NK-92 (cell line): ENCODE measurements around the gene GYG2.
"Not testable (repeated sequence)": the region's sequence is repeated elsewhere in the genome, so short reads cannot be mapped to it uniquely, and the experiment has no call there.

ENCODE experiments used
- DNase-seq: peaks from one replicate; lab custom pipeline; 2025; ENCODE audit not compliant: unreplicated experiment; lab: John Stamatoyannopoulos, UW

GYG2 gene

DNA sequence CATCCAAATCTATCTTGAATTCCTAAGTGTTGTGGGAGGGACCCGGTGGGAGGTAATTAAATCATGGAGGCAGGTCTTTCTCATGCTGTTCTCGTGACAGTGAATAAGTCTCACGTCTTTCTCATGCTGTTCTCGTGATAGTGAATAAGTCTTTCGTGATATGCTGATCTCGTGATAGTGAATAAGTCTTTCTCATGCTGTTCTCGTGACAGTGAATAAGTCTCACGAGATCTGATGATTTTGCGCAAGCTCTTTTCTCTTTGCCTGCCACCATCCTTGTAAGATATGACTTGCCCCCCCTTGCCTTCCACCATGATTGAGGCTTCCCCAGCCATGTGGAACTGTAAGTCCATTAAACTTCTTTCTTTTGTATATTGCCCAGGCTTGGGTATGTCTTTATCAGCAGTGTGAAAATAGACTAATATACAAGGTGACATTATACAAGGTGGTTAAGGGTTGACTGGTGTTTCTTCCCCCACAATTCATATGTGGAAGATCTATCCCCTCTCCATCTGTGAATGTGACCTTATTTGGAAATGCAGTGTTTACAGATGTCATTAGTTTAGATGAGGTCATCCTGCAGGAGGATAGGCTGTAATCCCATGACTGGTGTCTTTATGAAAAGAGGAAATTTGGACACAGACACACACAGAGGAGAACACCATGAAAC is 72.8 kb downstream of the GYG2 start:
- DNase-seq: no peak

DNA sequence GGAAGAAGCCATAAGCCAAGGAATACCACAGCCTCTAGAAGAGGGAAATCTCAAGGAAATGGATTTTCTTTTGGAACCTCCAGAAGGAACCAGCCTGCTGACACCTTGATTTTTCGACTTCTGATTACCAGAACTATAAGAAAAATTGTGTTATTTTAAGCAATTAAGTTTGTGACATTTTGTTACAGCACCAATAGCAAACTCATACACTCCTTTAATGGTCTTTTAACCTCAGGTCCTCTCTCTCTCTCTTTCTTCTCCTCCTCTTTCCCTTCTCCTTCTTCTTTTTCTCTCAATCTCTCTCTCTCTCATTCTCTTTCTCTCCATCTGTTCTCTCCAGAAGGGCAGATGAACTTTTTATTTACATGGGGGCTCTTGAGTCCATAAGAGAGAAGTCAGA is 74.1 kb downstream of the GYG2 start:
- DNase-seq: no peak

- DNase-seq: no peak
Observed at GRCh38 chrX:2903366-2903765, 74.6 kb downstream of the GYG2 start.

GRCh38 chrX:2907295-2907694 is 78.6 kb downstream of the GYG2 start:
- DNase-seq: no peak

DNA sequence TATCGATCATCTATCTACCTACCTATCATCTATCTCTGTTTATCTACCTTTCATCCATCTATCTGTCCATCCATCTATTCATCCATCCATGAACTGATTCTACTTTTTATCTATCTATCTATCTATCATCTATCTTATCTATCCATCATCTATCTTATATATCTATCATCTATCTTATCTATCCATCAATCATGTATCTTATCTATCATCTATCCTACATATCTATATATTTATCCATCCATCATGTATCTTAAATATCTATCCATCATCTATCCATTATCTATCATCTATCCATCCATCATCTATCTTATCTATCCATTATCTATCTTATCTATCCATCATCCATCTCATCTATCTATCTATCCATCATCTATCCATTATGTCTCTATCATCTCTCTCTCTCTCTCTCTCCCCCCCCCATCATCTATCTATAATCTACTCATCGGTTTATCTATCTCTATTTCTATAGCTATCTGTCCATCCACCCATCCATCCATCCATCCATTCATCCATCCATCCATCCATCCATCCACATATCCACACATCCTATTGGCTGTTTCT is 79.5 kb downstream of the GYG2 start:
- DNase-seq: no peak

DNA sequence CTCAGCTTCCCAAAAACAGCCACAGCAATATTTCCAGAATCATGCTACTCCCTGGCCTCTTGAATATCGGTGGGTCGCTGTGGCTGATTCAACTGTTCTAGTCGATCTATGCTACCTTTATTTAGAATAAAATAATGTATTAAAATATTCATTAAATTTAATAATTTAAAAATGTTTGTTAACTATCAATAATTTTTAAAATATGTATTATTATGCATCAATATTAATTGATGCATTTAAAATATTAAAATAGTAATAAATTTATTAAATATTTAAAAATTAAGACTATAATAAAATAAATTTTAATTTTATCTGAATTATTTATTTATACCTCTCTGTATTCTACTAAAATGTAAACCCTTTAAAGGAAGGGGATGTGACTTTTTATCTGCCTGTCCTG is 81.4 kb downstream of the GYG2 start:
- no peak for DNase-seq

GRCh38 chrX:2913118-2913517 is 84.4 kb downstream of the GYG2 start:
- no peak for DNase-seq

GRCh38 chrX:2917767-2918166 is 89.0 kb downstream of the GYG2 start:
- no peak for DNase-seq

GRCh38 chrX:2921193-2921592 is 92.5 kb downstream of the GYG2 start:
- no peak for DNase-seq

- DNase-seq: no peak
Observed at GRCh38 chrX:2921750-2922149, 93.0 kb downstream of the GYG2 start.

DNA sequence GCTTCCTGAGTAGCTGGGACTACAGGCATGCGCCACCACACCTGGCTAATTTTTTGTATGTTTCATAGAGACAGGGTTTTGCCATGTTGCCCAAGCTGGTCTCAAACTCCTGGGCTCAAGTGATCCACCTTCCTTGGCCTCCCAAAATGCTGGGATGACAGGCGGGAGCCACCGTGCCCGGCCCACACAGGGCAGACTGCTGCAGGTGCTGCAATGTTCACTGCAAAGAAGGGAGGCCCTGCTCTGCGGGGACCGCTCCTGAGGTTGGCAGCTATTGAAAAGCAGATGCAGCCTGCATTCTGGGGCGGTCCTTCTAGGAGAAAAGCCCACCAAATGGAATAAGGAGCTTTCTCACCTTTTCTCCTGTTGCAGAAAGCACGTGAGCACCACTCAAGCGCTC is 95.4 kb downstream of the GYG2 start:
- no peak for DNase-seq

- not testable (repeated sequence) for DNase-seq
Observed at GRCh38 chrX:2926255-2926654, 97.5 kb downstream of the GYG2 start.

DNA sequence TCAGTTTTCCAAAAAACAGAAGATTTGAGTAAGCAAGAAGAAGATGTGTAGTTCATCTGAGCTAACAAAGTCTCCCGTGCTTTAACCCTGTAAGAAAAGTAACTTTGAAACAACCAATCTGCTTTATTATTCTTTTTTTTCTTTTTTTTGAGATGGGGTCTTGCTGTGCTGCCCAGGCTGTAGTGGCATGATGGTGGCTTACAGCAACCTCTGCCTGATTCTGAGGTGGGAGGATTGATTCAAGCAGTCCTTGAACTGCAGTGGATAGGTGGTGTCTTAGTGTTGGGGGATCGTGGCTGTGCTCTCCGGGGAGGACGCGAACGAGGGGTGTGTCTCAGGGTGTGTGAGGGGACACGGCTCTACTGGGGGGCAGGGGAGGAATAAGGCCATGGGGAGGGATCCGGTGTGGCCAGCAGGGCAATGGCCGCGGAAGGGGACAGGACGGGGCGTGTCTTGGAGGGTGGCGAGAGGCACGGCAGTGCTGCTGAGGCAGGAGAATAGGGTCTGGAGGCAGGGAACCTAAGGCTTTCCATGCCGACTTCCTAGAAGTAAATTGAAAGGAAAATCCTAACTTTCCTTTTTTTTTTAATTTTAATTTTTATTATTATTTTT is 98.0 kb downstream of the GYG2 start:
- DNase-seq: no peak

DNA sequence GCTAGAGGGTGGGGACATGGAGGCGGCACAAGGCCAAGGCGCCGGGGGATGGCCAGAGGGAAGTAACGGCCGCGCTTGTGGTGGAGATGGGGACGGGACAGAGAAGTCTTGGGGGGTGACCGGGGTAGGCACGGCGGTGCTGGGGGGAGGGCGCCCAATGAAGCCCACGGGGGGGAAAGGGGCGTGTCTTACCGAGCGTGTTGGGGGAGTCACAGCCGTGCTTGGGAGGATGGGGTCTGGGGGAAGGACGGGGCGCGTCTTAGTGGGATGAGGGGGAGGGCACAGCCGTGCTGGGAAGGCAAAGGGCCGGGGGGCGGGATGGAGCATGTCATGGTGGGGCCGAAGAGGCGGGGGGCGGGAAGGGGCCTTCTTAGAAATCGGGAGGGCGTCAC is 99.5 kb downstream of the GYG2 start:
- DNase-seq: no peak

GRCh38 chrX:2928583-2929434 is 100.1 kb downstream of the GYG2 start, which contains the start of gene ARSD:
ARSD (minus strand) TSS chrX:2929339; CDS start chrX:2929275, 64 bp downstream.
- no peak for DNase-seq

- DNase-seq: no peak
Observed at GRCh38 chrX:2931155-2931554, 102.4 kb downstream of the GYG2 start.

DNA sequence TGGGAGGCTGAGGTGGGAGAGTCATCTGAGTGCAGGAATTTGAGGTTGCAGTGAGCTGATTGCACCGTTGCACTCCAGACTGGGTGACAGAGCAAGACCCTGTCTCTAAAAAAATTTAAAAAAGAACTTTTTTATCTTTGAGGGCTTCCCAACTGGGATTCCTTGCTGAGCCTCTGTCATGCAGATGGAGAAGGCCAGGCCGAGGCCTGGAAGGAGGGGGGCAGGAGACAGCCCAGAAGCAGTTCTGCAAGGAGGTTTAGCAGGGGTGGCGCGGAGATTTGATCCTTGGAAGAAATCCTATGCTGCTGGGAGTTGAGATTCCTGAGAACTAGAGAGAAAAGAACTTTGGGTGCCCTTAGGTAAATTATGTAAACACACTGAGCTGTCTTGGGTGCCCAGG is 102.9 kb downstream of the GYG2 start:
- DNase-seq: no peak
